Tibial artery (tissue), 4 donors: Measurements from ENCODE around the gene CHCHD10.
A peak's percentile ranks its signal among the peaks of the same experiment; 100 is the strongest.

Experiments
- DNase-seq, 2 donors: peaks; one replicate each; pipeline ENCODE4 v3.0.0-alpha.2; 2019
- H3K27ac ChIP-seq, 2 donors: fragments of 200-600 bp; sonication (generic) in 1 of 2; 1 replicate in 1 of 2; 2 replicates in 1 of 2; pipeline ENCODE4 v1.5.1; 2018 to 2019; ENCODE audit warnings: mild to moderate bottlenecking in 1 of 2
- H3K27me3 ChIP-seq, 2 donors: fragments of 200-600 bp; sonication (generic) in 1 of 2; one replicate each; pipeline versions ENCODE4 v1.5.1 to v1.6.0; 2016 to 2019
- H3K36me3 ChIP-seq, 3 donors: fragments of 200-600 bp; sonication (generic) in 2 of 3; one replicate each; pipeline ENCODE4 v1.5.1; 2016 to 2019; ENCODE audit warnings: mild to moderate bottlenecking in 2 of 3
- H3K4me1 ChIP-seq, 4 donors: fragments of 200-600 bp; sonication (generic) in 2 of 4; 1 replicate in 3 of 4; 2 replicates in 1 of 4; pipeline ENCODE4 v1.5.1; 2016 to 2019
- H3K4me3 ChIP-seq, 2 donors: fragments of 200-600 bp; sonication (generic) in 1 of 2; 1 replicate in 1 of 2; 2 replicates in 1 of 2; pipeline ENCODE4 v1.5.1; 2018 to 2019; ENCODE audit warnings: mild to moderate bottlenecking in 2 of 2
- H3K9me3 ChIP-seq, 3 donors: fragments of 200-600 bp; sonication (generic) in 1 of 3; one replicate each; pipeline ENCODE4 v1.5.1; 2016 to 2019
- intact Hi-C: fragments of 100-400 bp; cut with DNase I; formaldehyde crosslinking; loops from one replicate; pipeline ENCODE4 v1.15.0; 2023; ENCODE audit warnings: low total_unique reads
- TF ChIP-seq, protein P1 (sequence below), 2 experiments: fragments of 200-600 bp in 1 of 2; fragments of 450-650 bp in 1 of 2; IDR thresholded peaks; one replicate each; pipeline ENCODE4 v1.5.1; 2017 to 2019; ENCODE audit warnings: antibody characterized with exemption in 2 of 2, mild to moderate bottlenecking in 1 of 2, moderate library complexity in 1 of 2

The CHCHD10 gene

DNA sequence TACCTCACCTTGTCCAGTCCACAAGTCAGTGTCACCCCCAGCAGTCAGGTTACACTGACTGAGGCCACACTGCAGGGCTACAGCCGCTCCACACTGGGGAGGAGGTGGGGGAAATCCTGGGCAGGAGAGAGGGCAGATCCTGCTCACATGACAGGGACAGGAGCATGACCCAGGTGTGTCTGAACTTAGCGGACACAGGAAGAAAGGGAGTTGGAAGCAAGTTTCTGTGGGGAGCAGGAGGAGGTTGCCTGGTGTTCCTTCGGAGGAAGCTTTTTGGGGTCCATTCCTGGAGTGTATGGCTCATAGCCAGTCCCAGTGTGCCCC is 10.8 kb upstream of the CHCHD10 start:
- Histone ChIP-seq H3K4me1 (peaks cover 0 to 39% (median 25%) of the 10 kb centered on the region in 4 donors), H3K36me3 (no peaks in the 10 kb centered on the region), H3K9me3 (no peaks in the 10 kb centered on the region), H3K27me3 (no peaks in the 10 kb centered on the region), H3K27ac (peak overlapping the region in 1 of 2 donors; percentile 67), H3K4me3 (no peak overlapping the region)
- TF ChIP-seq, protein P1, sequence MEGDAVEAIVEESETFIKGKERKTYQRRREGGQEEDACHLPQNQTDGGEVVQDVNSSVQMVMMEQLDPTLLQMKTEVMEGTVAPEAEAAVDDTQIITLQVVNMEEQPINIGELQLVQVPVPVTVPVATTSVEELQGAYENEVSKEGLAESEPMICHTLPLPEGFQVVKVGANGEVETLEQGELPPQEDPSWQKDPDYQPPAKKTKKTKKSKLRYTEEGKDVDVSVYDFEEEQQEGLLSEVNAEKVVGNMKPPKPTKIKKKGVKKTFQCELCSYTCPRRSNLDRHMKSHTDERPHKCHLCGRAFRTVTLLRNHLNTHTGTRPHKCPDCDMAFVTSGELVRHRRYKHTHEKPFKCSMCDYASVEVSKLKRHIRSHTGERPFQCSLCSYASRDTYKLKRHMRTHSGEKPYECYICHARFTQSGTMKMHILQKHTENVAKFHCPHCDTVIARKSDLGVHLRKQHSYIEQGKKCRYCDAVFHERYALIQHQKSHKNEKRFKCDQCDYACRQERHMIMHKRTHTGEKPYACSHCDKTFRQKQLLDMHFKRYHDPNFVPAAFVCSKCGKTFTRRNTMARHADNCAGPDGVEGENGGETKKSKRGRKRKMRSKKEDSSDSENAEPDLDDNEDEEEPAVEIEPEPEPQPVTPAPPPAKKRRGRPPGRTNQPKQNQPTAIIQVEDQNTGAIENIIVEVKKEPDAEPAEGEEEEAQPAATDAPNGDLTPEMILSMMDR (IDR thresholded peaks at IDR 0.05) = no peak
- DNase-seq = no peak
- intact Hi-C loops = no loop called here

DNA sequence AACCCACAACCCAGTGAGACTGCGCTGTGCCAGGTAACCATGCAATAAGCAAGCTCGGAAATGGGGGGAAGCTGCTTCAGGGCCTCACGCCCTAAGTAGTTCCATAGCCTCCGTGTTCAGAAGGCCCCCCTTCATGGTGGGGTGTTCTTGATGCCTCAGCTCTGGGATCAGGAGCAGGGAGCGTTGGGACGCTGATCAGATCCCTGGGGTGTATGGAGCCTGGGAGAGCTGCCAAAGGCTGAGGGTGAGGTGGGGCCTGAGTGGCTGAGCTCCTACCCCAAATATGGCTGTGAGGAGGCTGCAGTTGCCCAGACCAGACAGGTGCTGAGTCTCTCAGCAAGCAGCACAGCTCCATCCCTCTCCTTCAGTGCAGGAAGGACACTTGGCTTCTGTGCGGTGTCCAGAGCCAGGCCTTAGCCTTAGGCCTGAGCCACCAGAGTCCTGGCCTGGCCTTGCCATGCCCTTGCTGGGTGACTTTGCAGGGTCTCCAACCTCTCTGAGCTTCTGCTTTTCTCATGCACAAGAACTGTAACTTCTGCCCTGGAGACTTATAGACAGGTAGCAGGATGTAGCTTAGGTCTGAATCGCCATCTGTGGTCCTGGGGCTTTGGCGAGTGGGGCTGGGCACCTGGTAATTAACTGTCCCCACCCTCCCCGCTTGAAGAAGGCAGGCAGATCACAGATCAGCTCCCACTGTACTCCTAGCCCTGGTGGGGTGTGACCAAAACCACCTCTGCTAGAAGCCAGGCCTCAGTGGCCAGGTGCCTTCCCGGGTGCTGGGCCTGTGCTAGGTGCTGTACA is 10.2 kb upstream of the CHCHD10 start:
- peak; percentile 52 to 90 for DNase-seq
- Histone ChIP-seq H3K4me3 (no peak overlapping the region), H3K9me3 (no peaks in the 10 kb centered on the region), H3K36me3 (no peaks in the 10 kb centered on the region), H3K27me3 (no peaks in the 10 kb centered on the region), H3K4me1 (peaks cover 0 to 45% (median 31%) of the 10 kb centered on the region in 4 donors), H3K27ac (peak overlapping the region; percentile 46 to 67)
- intact Hi-C loops = no loop called here
- TF ChIP-seq, protein P1 (IDR thresholded peaks at IDR 0.05) = no peak

DNA sequence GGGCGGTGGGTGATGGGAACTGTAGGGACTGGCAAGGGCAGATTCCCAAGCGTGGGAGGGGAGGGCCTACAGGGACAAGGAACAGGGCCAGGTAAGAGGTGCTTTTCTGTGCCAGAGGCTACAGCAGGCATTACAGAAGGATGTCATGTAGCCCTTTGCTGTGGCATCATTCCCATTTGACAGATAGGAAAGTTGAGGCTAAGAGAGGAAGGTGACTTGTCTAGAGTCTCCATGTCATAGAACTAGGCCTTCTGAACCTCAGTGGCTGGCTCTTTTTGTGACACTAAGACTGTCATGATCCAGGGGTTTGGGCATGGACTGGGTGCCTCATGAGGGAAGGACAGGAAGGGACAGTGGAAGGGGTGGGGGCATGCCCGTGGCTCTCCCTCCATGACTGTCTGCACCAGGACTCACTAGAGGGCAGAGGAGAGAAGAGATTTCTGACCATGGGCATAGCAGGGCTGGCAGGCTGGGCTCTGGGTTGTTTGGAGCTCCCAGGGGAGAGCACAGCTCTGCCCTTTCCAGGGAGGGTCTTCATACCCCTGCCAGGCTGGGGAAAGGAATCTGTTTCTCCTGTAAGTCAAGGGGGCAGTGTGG is 8.1 kb upstream of the CHCHD10 start:
- peak overlapping the region in 1 of 2 donors; percentile 29 for H3K27ac ChIP-seq
- intact Hi-C loops = no loop called here
- DNase-seq = no peak
- no peak overlapping the region for H3K4me3 ChIP-seq
- H3K4me1 ChIP-seq = peaks cover 0 to 54% (median 42%) of the 10 kb centered on the region in 4 donors
- no peaks in the 10 kb centered on the region for H3K9me3 ChIP-seq
- no peaks in the 10 kb centered on the region for H3K36me3 ChIP-seq
- H3K27me3 ChIP-seq = no peaks in the 10 kb centered on the region
- TF ChIP-seq, protein P1 (IDR thresholded peaks at IDR 0.05) = no peak

DNA sequence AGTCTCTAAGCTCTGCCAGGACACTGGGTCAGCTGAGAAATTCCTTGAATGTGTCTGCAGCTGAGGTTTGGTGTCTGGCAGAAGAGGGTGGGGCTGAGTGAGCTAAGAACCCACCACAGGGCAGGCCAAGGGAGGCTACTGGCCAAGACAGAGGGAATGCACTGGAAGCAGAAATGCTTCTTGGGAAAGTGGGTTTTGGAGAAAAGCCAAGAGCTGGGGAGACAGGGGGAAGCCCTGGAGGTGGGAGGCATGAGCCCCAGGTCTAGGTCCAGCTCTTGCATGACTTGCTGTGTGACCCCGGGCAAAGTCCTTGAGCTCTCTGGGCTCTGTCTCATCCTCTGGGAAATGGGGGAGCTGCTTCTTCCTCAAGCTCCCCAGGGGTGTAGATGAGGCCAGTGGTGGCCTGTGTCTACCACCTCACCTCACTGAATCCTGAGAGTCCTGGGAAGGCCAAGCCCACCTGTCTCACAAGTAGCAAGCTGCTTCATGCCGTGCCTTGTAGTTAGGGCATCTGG is 7.2 kb upstream of the CHCHD10 start:
- Histone ChIP-seq H3K27me3 (no peaks in the 10 kb centered on the region), H3K4me3 (no peak overlapping the region), H3K27ac (peak overlapping the region; percentile 29 to 35), H3K4me1 (peaks cover 0 to 54% (median 43%) of the 10 kb centered on the region in 4 donors), H3K9me3 (no peaks in the 10 kb centered on the region), H3K36me3 (no peaks in the 10 kb centered on the region)
- DNase-seq = no peak
- intact Hi-C loops = no loop called here
- TF ChIP-seq, protein P1 (IDR thresholded peaks at IDR 0.05) = no peak

DNA sequence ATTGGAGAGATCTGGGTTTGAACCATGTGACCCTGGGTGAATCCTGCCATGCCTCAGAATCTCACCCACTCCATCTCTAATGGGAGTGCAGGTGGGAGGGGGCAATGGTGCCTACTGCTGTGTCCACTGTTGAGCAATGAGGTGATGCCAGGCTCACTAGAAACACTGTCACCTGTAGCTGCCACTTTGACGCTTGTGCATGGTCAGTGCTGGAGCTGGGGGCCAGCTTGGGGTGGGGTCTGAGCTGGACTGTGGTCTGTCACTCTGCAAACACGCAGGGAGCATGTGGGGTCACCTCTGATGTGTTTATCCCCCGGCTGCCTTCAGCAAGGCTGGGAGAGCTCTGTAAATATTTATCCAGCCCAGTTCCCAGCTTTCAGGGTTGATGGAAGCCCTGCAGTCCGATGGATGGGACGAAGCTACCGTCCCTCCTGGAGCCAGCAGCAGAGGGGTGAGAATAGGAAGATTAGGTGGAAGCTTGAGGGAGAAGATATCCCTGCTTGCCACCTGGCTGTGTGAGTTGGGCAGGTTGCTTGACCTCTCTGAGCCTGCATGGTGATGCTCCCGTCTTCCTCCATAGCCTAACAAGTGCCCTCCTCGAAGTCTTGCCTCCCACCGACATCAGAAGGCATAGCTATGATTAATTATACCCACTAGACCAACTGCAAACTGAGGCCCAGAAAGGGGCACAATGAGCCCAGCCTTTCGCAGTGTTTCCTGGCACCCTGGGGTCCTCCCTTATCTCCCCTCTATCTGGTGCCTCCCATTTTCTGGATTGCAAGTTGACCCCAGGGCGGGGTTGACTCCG is 6.5 kb upstream of the CHCHD10 start:
- DNase-seq = no peak
- intact Hi-C loops = no loop called here
- H3K4me1 ChIP-seq = peaks cover 0 to 54% (median 44%) of the 10 kb centered on the region in 4 donors

More for the DNA sequence above, 6.5 kb upstream of the CHCHD10 start:
- no peaks in the 10 kb centered on the region for H3K36me3 ChIP-seq
- no peaks in the 10 kb centered on the region for H3K9me3 ChIP-seq
- peak overlapping the region; percentile 29 to 65 for H3K27ac ChIP-seq
- no peak overlapping the region for H3K4me3 ChIP-seq
- TF ChIP-seq, protein P1 (IDR thresholded peaks at IDR 0.05) = no peak
- H3K27me3 ChIP-seq = no peaks in the 10 kb centered on the region
